HG02943 (cell line): ENCODE measurements around the gene TUBB8B.
"Not testable (repeated sequence)": the region's sequence is repeated elsewhere in the genome, so short reads cannot be mapped to it uniquely, and the experiment has no call there.

Experiments used
- ATAC-seq: cut with Tn5 transposase; IDR thresholded peaks from one replicate; pipeline ENCODE4 v1.9.1; 2021; ENCODE audit warnings: mild to moderate bottlenecking, low read depth, moderate library complexity; ENCODE audit not compliant: unreplicated experiment

The TUBB8B gene

DNA sequence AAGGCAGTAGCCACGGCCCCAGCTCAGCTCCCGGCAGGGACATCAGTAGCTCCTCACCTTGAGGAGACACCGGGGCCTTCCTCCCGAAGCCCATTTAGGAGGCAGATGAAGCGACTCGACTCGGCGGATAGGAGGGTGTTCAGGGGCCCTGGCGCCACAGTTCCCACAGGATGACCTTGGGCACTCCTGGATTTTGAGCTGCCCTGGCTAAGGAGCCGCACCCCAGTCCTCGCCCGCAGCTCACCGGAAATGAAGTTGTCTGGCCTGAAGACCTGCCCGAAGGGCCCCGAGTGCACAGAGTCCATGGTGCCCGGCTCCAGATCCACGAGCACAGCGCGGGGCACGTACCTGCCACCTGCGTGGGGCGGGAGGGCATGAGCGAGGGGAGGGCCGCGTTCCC, 719 bp downstream of the TUBB8B start:
- not testable (repeated sequence) for ATAC-seq

- ATAC-seq: not testable (repeated sequence)
Observed at GRCh38 chr18:13177-13576, 36.2 kb downstream of the TUBB8B start.

- not testable (repeated sequence) for ATAC-seq
Observed at GRCh38 chr18:12773-13172, 36.6 kb downstream of the TUBB8B start.

DNA sequence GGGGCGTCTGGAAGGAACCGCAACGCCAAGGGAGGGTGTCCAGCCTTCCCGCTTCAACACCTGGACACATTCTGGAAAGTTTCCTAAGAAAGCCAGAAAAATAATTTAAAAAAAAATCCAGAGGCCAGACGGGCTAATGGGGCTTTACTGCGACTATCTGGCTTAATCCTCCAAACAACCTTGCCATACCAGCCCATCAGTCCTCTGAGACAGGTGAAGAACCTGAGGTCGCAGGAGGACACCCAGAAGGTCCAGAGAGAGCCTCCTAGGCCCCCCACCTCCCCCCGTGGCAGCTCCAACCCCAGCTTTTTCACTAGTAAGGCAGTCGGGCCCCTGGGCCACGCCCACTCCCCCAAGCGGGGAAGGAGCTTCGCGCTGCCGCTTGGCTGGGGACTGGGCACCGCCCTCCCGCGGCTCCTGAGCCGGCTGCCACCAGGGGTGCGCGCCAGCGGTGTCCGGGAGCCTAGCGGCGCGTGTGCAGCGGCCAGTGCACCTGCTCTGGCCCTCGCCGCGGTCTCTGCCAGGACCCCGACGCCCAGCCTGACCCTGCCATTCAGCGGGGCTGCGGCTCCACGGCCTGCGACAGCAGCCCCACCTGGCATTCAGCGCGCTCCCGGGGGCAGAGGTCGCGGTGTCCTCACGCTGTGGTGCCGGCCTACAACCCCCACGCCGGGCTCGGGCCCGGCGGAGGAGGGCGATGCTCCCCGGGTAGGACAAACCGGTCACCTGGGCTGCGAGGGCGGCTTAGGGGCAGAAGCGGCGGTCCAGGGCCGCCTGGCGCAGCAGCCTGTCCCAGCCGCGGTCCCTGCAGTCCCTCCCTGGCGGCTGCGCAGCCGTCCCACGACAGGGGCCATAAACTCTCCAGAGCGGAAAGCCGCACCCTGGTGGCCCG, 37.8 kb downstream of the TUBB8B start:
- ATAC-seq: not testable (repeated sequence)

GRCh38 chr18:10624-11184, 38.7 kb downstream of the TUBB8B start:
- ATAC-seq: not testable (repeated sequence)

DNA sequence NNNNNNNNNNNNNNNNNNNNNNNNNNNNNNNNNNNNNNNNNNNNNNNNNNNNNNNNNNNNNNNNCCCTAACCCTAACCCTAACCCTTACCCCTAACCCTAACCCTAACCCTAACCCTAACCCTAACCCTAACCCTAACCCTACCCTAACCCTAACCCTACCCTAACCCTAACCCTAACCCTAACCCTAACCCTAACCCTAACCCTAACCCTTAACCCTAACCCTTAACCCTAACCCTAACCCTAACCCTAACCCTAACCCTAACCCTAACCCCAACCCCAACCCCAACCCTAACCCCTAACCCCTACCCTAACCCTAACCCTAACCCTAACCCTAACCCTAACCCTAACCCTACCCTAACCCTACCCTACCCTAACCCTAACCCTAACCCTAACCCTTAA, 39.5 kb downstream of the TUBB8B start:
- not testable (repeated sequence) for ATAC-seq
